RWPE1 (cell line): ENCODE results near the gene ASL.
"Not testable (repeated sequence)": the region's sequence is repeated elsewhere in the genome, so short reads cannot be mapped to it uniquely, and the experiment has no call there.

Experiments used
- CTCF ChIA-PET: fragments of 350-600 bp; sonication (Branson Sonifier 250); formaldehyde crosslinking; extraction: SDS; loops from one replicate; lab custom pipeline; 2021; lab: Yijun Ruan, JAX
- POLR2A ChIA-PET: fragments of 400-600 bp; formaldehyde crosslinking; extraction: SDS; loops from one replicate; lab custom pipeline; 2020; ENCODE audit warnings: antibody characterized with exemption; ENCODE audit not compliant: low non-redundant PET; lab: Yijun Ruan, JAX
- DNase-seq: peaks from one replicate; pipeline ENCODE4 v3.0.0; 2012; ENCODE audit warnings: low spot score
- H3K27ac ChIP-seq: fragments of 450-650 bp; 2 replicates; pipeline ENCODE4 v1.5.1; 2017
- CTCF ChIP-seq: fragments of 450-650 bp; conservative IDR thresholded peaks from 2 replicates; pipeline ENCODE4 v1.5.1; 2017; ENCODE audit warnings: low read depth, mild to moderate bottlenecking

The ASL gene

GRCh38 chr7:66075590-66076461 is at the start of gene ASL:
Gene ASL (plus strand): TSS chr7:66075819. CDS start chr7:66076082, 263 bp downstream.
- H3K27ac ChIP-seq, result peak within 1 kb of the TSS; percentile 59
- ChIA-PET POLR2A (interaction anchor here (0.5 to 0.7 kb wide), 3 partner anchors 27 to 42 kb away, joined by 3 to 4 read pairs (median 3); partner anchors contain the start of gene CRCP), CTCF (interaction anchor here (1.8 kb wide), 1 partner anchor 45 kb away, joined by 5 read pairs; no protein-coding TSS in a partner anchor)
- DNase-seq, result peak; percentile 99
- TF ChIP-seq CTCF, result no peak

GRCh38 chr7:66028342-66028741 is 47.3 kb upstream of the ASL start:
- H3K27ac ChIP-seq, POLR2A ChIA-PET, DNase-seq: not testable (repeated sequence)
- CTCF ChIA-PET, result interaction anchor here (0.7 kb wide), 1 partner anchor 17 kb away, joined by 5 read pairs; no protein-coding TSS in a partner anchor

DNA sequence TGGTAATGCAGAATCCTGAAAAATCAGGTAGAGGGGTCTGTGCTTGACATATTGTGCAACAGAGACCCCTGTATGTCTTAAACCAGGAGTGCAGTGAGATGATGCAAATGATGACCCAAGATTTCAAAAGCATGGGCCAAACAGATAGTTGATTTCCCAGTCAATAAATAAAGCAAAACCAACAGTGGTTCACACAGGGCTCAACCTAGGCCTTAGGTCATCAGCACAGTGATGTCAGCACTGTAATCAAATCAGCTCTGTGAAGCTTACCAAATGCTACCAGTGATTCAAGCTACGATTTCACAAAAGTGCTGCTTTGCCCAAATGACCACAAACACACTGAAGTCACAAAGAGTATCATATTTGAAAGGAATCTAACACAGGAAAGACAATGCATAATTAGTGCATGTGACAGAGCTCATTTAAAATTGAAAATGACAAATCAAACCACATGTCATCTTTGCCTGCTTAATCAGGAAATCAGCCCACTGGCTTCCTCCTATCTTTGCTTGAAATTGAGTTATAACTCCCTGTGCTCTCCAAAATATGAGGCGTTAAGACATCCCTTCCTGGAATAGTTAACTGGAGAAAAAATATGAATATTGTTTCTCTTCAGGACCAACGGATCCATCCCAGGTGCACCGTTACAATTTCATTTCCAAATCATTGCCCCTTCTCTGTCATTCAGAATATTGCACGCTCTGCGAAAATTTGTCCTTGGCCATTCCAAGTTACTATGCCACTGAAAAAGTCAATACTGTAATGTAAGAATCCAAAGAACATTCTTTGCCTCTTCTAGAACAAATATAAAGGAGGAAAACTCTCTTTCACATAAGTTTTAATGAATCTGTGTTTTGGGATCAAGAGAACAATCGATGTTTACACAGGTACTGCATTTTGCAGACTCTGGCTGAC is 41.9 kb upstream of the ASL start:
- no peak for TF ChIP-seq CTCF
- no peak overlapping the region for H3K27ac ChIP-seq
- ChIA-PET CTCF (no interaction called here), POLR2A (no interaction called here)
- DNase-seq, result no peak

GRCh38 chr7:66034436-66035010 is 41.1 kb upstream of the ASL start:
- POLR2A ChIA-PET, CTCF ChIA-PET, DNase-seq, H3K27ac ChIP-seq: not testable (repeated sequence)

- POLR2A ChIA-PET, result no interaction called here
- TF ChIP-seq CTCF, result no peak
- DNase-seq, result no peak
- CTCF ChIA-PET, result no interaction called here
- no peak overlapping the region for H3K27ac ChIP-seq
These were observed 39.2 kb upstream of the ASL start for GRCh38 chr7:66036382-66036781.

- ChIA-PET CTCF (no interaction called here), POLR2A (no interaction called here)
- no peak for TF ChIP-seq CTCF
- no peak for DNase-seq
- no peak overlapping the region for H3K27ac ChIP-seq
These were observed 38.8 kb upstream of the ASL start for GRCh38 chr7:66036788-66037187.

- no peak for DNase-seq
- H3K27ac ChIP-seq, result no peak overlapping the region
- no peak for TF ChIP-seq CTCF
- CTCF ChIA-PET, result no interaction called here
- POLR2A ChIA-PET, result no interaction called here
These were observed 36.4 kb upstream of the ASL start for GRCh38 chr7:66039094-66039670.
